Inferior parietal cortex (tissue), 1 donor: Measurements from ENCODE around the gene DYRK1A.

Experiments
- DNase-seq: peaks from one replicate; pipeline ENCODE4 v3.0.0-alpha.2; 2016; ENCODE audit errors: extremely low spot score

The DYRK1A gene

DNA sequence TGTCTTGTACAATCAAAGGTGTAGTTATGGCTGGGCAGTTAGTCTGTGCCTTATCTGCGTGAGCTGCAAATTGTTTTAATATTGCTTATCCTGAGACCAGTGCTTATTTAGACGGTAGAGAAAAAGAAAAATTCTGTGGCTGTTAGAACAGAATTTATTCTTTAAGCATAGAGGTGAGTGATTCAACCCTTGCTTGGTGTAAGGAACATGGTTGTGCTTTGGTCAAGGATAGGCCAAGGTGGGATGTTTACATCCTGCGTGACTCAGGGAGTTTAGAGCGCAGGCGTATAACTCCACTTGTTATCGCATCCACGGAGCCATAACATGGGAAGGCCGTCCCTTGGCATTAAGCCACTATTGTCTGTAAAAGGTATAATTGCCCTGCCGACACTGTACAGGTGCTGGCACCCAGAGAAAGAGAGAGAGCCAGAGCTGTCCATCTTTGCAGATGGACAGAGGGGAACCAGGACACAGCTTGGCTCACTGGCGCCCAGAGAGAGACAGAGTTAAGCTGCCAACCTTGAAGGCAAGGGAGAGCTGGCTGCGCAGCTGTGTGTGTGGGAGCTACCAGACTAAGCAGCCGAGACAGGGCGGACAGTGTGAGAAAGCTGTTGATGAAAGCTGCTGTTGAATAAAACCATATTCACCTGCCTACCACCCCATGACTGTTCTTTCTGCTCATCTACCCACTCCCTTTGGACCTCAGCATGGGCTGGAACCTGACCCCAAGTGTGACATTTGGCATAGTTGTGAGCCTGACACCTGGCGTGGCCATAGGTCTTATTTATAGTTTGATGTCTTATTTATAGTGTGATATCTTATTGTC is 200.4 kb downstream of the DYRK1A start:
- no peak for DNase-seq

DNA sequence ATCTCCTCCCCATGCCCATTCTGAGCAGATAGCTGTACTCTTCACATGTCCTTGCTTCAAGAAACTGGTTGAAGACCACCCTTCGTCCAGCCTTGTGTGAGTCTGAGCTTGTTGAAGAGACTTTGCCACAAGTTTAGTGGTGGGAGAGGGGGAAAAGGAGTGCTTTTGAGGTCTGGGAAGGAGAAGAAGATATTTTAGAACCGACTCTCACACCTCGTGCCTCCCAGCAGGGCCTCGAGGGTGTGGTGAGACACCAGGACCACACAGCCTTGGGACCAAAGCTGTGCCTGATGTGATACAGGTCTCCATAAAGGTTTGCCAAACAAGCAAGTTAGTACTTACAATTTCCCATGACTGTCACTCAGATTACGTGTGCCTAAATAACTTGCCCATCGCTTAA is 201.8 kb downstream of the DYRK1A start:
- no peak for DNase-seq

DNA sequence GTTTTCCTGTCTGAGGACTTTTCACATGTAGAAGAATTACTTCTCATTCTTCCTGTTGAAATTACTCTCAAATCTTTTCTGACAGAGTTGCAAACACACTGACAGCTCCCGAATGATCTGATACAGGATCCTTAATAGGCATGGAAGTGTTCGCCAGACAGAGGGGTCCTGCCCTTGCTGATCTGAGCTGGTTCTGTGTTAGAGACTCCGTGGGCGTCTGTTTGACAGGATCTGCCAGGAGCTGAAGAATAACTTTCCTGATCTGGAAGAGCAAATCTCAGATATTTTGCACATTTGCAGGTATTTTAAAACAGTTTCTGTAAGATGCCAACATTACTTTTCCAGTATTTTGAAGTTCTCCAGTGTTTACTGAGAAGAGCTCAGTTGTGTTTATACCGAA is 202.3 kb downstream of the DYRK1A start:
- no peak for DNase-seq

DNA sequence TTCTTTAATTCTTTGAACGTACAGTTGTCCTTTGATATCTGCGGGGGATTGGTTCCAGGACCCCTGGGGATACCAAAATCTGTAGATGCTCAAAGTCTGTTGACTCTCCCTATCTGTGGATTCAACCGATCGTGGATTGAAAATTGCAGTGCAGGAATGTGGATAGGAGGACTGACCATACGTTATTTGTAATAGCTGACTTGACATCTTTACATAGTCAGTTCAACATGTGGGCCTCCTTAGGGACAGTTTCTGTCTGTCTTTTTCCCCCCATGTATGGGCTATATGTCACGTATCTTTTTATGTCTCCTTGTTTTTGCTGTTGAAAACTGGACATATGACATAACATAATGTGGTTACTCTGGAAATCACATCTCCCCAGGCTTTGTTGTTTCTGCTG is 204.9 kb downstream of the DYRK1A start:
- no peak for DNase-seq

DNA sequence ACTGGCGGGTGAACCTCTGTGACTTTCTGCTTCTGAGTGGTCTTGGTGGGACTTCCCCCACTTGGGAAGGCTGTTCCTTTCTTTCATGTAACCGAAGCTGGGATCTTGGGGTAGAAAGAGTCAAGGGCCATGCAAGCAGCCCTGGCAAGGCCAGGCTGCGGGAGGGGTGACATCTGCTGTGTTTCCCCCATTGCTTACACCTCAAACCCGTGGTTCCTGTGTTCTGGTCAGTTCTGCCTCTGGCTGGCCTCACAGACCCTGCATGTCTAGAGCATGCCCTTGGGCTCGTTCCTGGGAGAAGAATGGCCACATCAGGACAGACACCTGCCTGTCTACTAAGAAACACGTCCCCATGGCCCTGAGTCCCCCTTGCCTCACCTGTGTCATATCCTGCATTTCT is 207.7 kb downstream of the DYRK1A start:
- DNase-seq, result no peak

DNA sequence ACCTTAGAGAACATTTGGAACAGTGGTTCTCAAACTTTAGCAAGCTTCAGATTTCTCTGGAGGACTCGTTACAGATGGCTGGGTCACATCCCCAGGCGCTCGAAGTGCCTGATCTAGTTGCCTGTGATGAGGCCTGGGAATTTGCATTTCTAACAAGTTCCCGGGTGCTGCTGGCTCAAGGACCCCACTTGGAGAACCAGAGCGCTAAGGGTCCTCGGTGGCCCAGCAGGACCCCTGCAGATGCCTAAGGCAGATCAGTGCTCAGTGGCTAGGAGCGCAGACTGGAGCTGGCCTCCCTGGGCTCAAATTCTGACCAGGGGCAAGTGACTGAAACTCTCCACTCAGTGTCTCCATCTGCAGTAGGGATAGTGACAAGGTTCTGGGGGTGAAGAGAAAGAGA is 208.2 kb downstream of the DYRK1A start:
- no peak for DNase-seq

DNA sequence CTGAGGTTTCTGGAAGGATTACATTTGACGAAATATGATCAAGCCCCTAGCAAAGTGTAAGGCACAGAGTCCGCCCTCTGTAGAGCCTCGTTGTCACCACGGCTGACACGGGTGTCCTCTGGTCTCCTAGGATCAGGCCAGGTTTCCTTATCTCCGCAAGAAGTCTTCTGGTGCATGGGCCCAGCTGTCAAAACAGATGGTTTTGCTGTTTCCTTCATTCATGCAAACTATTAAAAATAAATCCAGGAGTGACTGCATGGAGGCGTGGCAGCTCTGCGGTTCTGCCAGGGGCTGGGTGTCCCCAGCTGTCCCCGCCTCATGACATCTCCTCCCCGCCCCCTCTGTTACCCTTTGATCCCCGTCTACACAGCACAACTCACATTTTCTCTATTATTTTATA is 209.0 kb downstream of the DYRK1A start:
- DNase-seq, result no peak
